ENCODE data around the gene CRADD.

GRCh38 chr12:93785249-93786010 lies 108.3 kb downstream of the CRADD start:
- TF ChIP-seq CTCF (IDR thresholded peaks at IDR 0.05; ENCODE audit: insufficient read depth, low read length): no peak
- TF ChIP-seq REST (IDR thresholded peaks at IDR 0.05; ENCODE audit: insufficient replicate concordance, low read depth): no peak
